MCF 10A (cell line): ENCODE results near the gene TBX1. TPM values are rescaled to one million over a fixed set of nuclear protein-coding genes. Genes with fewer than 3 reads are reported as not detected.

Experiments used
- BruUV-seq: library from RNA; stranded (reverse); fragments of 400-500 nt; replicated peaks from 2 replicates; lab custom pipeline; 2021; lab: Mats Ljungman, UMichigan
- CTCF ChIA-PET: fragments of 300-600 bp; sonication (Branson Sonifier 250); formaldehyde crosslinking; extraction: SDS; loops from one replicate; lab custom pipeline; 2021; ENCODE audit warnings: antibody characterized with exemption, inconsistent platforms; lab: Yijun Ruan, JAX
- POLR2A ChIA-PET: fragments of 300-600, 350-650 bp; sonication (Branson Sonifier 250); formaldehyde crosslinking; extraction: SDS; loops from one replicate; lab custom pipeline; 2020; ENCODE audit warnings: antibody characterized with exemption, inconsistent platforms; lab: Yijun Ruan, JAX
- DNase-seq: peaks from one replicate; pipeline ENCODE4 v3.0.0-alpha.2; 2018; ENCODE audit not compliant: unreplicated experiment
- H3K27ac Mint-ChIP-seq: one replicate; pipeline ENCODE4 v1.8.0; 2022; ENCODE audit warnings: mild to moderate bottlenecking, low read depth, mixed read lengths; ENCODE audit not compliant: unreplicated experiment
- H3K27me3 Mint-ChIP-seq: one replicate; pipeline ENCODE4 v1.8.0; 2022; ENCODE audit warnings: mixed read lengths; ENCODE audit not compliant: insufficient read depth, unreplicated experiment
- H3K36me3 Mint-ChIP-seq: one replicate; pipeline ENCODE4 v1.8.0; 2022; ENCODE audit warnings: mild to moderate bottlenecking, moderate library complexity, mixed read lengths; ENCODE audit not compliant: insufficient read depth, unreplicated experiment
- H3K4me1 Mint-ChIP-seq: one replicate; pipeline ENCODE4 v1.8.0; 2022; ENCODE audit warnings: mixed read lengths; ENCODE audit not compliant: insufficient read depth, unreplicated experiment
- H3K4me3 Mint-ChIP-seq: one replicate; pipeline ENCODE4 v1.8.0; 2022; ENCODE audit warnings: mild to moderate bottlenecking, moderate library complexity, mixed read lengths; ENCODE audit not compliant: unreplicated experiment
- H3K9me3 Mint-ChIP-seq: one replicate; pipeline ENCODE4 v1.8.0; 2022; ENCODE audit warnings: mixed read lengths; ENCODE audit not compliant: unreplicated experiment
- intact Hi-C: fragments of 100-400 bp; cut with micrococcal nuclease; formaldehyde crosslinking; loops from 2 replicates; pipeline ENCODE4 v1.14.1; 2022
- total RNA-seq: library from RNA; stranded (reverse); gene quantifications from 2 replicates; pipeline ENCODE4 v1.2.3, GENCODE V29; 2022
- TF ChIP-seq, protein P1 (sequence below): fragments of 200-600 bp; IDR thresholded peaks from one replicate; pipeline ENCODE4 v1.8.0; 2022; ENCODE audit warnings: antibody characterized with exemption, mild to moderate bottlenecking; ENCODE audit not compliant: unreplicated experiment

The TBX1 gene
- total RNA-seq, 1 experiment from 2014 or later = not detected

DNA sequence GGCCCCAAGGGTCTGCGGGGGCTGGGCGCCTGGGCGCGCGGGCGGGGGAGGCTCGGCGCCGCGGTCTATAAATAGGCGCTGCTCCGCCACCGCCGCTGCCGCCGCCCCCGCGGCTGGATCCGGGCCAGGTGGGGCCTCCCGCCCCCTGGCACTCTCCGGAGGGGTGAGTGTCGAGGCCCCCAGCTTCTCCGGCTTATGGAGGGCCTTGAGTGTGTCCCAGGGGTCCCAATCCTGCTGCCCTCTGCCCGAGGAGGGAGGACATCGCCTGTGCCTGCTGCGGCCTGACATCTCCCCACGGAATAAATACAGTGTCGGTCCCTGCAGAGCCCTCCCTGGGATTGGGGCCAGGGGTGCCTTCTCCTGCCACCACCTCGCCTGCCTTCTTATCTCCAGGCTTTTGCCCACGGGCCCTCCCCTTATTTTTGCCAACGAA, 41.5 kb upstream of the TBX1 start:
- Mint-ChIP-seq H3K4me1 (peaks cover 3% of the 10 kb centered on the region), H3K4me3 (peak overlapping the region; percentile 68), H3K36me3 (no peaks in the 10 kb centered on the region), H3K27ac (no peak overlapping the region), H3K27me3 (no peaks in the 10 kb centered on the region), H3K9me3 (no peaks in the 10 kb centered on the region)
- BruUV-seq = no TSS peak
- TF ChIP-seq, protein P1, sequence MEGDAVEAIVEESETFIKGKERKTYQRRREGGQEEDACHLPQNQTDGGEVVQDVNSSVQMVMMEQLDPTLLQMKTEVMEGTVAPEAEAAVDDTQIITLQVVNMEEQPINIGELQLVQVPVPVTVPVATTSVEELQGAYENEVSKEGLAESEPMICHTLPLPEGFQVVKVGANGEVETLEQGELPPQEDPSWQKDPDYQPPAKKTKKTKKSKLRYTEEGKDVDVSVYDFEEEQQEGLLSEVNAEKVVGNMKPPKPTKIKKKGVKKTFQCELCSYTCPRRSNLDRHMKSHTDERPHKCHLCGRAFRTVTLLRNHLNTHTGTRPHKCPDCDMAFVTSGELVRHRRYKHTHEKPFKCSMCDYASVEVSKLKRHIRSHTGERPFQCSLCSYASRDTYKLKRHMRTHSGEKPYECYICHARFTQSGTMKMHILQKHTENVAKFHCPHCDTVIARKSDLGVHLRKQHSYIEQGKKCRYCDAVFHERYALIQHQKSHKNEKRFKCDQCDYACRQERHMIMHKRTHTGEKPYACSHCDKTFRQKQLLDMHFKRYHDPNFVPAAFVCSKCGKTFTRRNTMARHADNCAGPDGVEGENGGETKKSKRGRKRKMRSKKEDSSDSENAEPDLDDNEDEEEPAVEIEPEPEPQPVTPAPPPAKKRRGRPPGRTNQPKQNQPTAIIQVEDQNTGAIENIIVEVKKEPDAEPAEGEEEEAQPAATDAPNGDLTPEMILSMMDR = no peak
- no peak for DNase-seq
- intact Hi-C loops = loop anchor here (5.0 to 10.0 kb wide), 3 partner anchors 42 to 424 kb away; partner anchors contain the start of gene CLTCL1
- ChIA-PET POLR2A (no interaction called here), CTCF (no interaction called here)

DNA sequence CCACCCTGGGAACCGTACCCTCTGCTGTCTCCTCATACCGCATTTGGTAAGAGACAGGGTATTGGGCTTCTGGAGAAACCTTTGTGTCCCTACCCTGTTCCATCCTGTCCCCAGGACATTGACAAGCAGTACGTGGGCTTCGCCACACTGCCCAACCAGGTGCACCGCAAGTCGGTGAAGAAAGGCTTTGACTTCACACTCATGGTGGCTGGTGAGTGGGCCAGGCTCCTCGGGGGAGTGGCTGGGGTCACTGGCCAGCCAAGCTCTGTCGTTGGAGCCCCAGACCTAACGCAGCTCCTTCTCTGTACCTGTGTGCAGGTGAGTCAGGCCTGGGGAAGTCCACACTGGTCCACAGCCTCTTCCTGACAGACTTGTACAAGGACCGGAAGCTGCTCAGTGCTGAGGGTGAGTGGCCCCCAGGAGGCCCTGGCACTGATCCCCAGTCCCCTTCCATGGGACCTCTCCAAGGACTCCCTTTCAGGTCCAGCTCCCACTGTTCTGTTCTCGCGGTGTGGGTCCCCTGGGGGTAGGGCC, 41.0 kb upstream of the TBX1 start:
- BruUV-seq = no TSS peak
- CTCF ChIA-PET = interaction anchor here (0.5 to 1.1 kb wide), 2 partner anchors 11 to 35 kb away, joined by 5 to 6 read pairs; no protein-coding TSS in a partner anchor
- H3K27me3 Mint-ChIP-seq = no peaks in the 10 kb centered on the region
- peaks cover 3% of the 10 kb centered on the region for H3K4me1 Mint-ChIP-seq
- DNase-seq = no peak
- no peaks in the 10 kb centered on the region for H3K36me3 Mint-ChIP-seq
- H3K9me3 Mint-ChIP-seq = no peaks in the 10 kb centered on the region
- peak overlapping the region; percentile 68 for H3K4me3 Mint-ChIP-seq
- TF ChIP-seq, protein P1 = no peak
- POLR2A ChIA-PET = no interaction called here
- intact Hi-C loops = loop anchor here (5.0 to 10.0 kb wide), 3 partner anchors 42 to 425 kb away; partner anchors contain the start of gene CLTCL1
- no peak overlapping the region for H3K27ac Mint-ChIP-seq

DNA sequence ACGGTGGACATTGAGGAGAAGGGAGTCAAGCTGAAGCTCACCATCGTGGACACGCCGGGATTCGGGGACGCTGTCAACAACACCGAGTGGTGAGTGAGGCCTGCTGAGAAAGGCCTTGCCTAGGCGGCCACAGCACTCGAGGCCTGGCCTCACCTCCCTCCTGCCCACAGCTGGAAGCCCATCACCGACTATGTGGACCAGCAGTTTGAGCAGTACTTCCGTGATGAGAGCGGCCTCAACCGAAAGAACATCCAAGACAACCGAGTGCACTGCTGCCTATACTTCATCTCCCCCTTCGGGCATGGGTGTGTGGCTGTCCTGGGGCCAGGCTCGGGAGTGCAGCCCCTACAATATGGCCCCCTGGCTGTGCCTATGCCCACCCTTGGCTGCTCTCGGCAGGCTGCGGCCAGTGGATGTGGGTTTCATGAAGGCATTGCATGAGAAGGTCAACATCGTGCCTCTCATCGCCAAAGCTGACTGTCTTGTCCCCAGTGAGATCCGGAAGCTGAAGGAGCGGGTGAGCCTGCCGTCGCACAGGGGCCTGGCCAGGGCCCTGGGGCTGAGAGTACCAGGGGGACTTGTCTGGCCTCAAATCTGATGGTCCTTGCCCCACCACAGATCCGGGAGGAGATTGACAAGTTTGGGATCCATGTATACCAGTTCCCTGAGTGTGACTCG, 40.3 kb upstream of the TBX1 start:
- Mint-ChIP-seq H3K27ac (no peak overlapping the region), H3K36me3 (no peaks in the 10 kb centered on the region)

DNA sequence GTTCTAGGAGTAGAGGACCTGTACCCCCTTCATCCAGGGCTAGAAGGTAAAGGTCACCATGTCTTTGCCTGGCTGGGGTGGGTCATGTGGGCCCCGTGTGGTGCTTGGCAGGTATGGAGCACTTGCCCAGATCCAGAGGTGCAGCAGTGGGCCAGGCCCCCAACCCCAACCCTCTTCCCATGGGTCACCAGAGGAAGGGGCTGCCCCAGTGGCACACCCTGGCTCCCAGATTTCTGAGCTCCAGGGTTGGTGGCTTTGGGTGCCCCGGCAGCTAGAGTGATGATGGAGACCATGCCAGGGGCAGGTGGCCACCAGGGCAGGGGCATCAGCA, 39.6 kb upstream of the TBX1 start:
- Mint-ChIP-seq H3K27me3 (no peaks in the 10 kb centered on the region), H3K4me3 (no peak overlapping the region), H3K27ac (no peak overlapping the region), H3K4me1 (peaks cover 3% of the 10 kb centered on the region), H3K9me3 (peaks cover 9% of the 10 kb centered on the region), H3K36me3 (no peaks in the 10 kb centered on the region)
- TF ChIP-seq, protein P1 = no peak
- POLR2A ChIA-PET = interaction anchor here (0.9 kb wide), 1 partner anchor 9 kb away, joined by 3 read pairs; no protein-coding TSS in a partner anchor
- no peak for DNase-seq
- CTCF ChIA-PET = no interaction called here
- intact Hi-C loops = no loop called here
- BruUV-seq = no TSS peak

More for the DNA sequence above, 40.3 kb upstream of the TBX1 start:
- TF ChIP-seq, protein P1 = no peak
- Mint-ChIP-seq H3K4me3 (peak overlapping the region; percentile 68), H3K27me3 (no peaks in the 10 kb centered on the region), H3K4me1 (peaks cover 3% of the 10 kb centered on the region), H3K9me3 (peaks cover 5% of the 10 kb centered on the region)
- ChIA-PET POLR2A (interaction anchor here (0.9 kb wide), 1 partner anchor 10 kb away, joined by 3 read pairs; no protein-coding TSS in a partner anchor), CTCF (interaction anchor here (0.5 to 1.1 kb wide), 3 partner anchors 10 to 34 kb away, joined by 3 to 6 read pairs (median 5); no protein-coding TSS in a partner anchor)
- no peak for DNase-seq
- intact Hi-C loops = no loop called here
- no TSS peak for BruUV-seq
